Measurements from ENCODE around the gene ERGIC1.
"Not testable (repeated sequence)": the region's sequence is repeated elsewhere in the genome, so short reads cannot be mapped to it uniquely, and the experiment has no call there.

Gene ERGIC1

DNA sequence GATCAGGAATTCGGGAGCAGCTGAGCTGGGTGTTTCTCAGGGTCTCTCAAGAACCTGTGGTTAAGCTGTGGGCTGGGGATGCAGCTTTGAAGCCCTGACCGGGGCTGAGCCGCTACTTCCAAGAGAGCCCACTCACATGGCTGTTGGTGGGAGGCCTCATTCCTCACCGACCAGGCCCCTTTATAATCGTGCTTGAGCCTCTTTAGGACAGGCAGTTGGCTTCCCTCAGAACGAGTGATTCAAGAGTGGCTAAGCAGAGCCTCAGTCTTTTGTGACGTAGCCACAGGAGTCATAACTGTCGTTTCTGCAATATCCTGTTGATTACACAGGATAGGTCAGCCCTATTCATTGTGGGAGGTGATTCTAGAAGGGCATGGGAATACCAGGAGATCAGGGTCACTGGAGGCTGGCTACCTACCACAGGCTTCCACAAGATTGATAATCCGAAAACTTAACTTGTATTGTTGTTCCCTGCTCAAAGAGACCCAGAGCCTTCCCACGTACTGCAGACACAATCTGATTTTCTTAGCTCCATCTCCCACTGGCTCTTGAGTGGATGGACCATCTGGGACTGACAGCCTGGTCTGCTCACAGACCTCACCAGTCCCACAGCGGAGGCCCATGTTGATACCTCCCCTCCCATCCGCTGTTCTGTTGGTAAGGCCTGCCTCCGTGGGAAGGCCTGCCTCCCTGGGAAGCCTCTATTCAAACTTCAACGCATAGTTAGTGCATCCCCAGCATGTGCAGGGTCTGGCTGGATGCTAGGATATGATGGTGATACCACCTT lies 3.0 kb upstream of the ERGIC1 start:
- DNase-seq = no peak

DNA sequence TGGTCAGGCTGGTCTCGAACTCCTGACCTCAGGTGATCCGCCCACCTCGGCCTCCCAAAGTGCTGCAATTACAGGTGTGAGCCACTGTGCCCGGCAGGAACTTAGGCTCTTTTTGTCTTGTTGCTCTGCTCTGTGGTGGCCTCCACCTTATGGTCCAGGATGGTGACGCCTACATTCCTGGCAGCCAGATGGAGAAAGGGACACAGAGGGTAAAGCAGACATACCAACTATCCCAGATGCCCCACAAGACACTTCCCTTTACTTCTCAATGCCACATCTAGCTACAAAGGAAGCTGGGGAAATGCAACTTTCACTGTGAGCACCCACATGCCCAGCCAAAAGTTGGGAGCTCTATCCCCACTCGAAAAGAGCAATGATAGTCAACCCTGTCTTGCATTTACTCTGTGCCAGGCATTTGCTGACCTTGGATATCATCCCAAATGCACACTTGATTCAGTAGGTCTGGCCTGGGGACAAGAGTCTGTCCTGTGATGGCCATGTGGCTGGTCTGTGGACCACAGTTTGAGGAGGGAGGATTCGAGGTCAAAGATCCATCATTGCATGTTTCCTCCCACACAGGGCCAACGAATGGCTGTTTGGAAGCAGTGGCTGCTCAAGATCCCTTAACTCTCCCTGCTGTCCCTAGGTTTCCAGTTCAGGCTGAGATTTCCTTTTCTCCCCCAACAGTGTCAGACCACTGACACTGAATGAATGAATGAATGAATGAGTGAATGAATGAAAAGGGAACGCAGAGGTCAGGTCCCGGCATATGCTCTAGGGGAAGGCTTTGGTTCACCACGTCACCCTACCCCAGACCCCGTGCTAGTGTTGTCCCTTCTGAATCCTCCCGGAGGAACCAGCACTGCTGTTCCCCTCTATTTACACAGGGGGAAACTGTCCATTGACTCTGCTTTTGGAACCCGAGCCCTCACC lies 1.4 kb upstream of the ERGIC1 start:
- DNase-seq = no peak

DNA sequence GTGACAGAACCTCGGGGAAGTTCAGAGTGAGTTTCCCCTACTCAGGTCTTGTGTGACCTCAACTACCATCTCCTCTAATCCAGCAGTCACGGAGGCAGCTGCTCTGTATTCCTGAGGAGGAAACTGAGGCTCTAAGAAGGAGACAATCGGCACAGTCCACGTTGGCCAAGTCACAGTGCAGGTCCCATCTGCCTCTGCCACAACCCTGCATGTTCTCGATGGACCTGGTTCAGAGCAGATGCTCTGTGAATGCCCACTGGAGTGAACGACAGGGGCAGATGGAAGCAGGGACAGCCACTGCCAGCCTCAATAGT lies 722 bp upstream of the ERGIC1 start:
- no peak for DNase-seq

GRCh38 chr5:172834415-172835289 lies 601 bp downstream of the ERGIC1 start:
- DNase-seq = no peak

GRCh38 chr5:172835290-172835993 lies 1.4 kb downstream of the ERGIC1 start:
- no peak for DNase-seq

DNA sequence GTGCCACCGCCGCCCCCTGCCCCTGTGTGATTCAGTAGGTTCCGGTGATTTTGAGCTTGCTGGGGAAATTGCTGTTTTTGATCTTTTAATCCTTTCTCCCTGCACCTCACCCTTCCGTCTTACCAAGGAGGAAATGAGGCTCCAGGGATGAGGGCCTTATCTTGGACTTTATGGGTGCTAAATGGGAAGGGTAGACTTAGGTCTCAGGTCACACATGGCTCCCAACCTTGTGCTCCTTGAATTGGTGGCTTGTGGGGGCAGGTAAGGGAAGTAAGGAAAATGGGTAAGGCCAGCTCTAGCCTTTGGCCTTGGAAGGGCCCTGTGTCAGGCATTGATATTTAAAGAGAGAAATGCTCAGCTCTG lies 1.9 kb downstream of the ERGIC1 start:
- DNase-seq = no peak

GRCh38 chr5:172837640-172838039 lies 3.6 kb downstream of the ERGIC1 start:
- no peak for DNase-seq

DNA sequence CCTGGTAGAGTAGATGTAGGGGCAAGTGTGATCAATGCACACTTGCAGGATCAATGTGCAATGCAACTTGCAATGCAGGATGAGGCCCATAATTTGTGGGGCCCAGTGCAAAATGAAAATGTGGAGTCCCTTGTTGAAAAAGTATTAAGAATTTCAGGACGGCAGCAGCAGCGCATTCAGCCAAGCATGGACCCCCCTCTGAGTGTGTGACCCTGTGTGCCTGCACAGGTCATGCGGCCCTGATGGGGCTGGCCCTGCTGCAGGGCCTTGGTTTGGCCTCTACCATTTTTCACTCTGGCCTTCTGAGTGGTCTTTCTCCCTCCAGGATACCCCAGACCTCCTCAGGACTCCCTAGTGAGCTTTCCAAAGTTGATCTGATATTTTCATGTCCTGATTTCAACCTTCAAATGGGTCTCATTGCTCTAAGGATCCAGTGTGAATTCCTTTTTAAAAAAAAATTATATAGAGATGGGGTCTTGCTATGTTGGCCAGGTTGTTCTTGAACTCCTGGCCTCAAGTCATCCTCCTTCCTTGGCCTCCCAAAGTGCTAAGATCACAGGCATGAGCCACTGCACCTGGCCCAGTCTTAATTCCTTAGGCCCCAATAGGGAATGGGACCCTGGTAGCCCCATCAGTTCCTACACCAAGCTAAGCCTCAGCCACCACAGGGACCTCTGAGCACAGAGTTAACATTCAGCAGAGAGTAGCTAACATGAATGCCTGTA lies 4.3 kb downstream of the ERGIC1 start:
- DNase-seq = no peak

DNA sequence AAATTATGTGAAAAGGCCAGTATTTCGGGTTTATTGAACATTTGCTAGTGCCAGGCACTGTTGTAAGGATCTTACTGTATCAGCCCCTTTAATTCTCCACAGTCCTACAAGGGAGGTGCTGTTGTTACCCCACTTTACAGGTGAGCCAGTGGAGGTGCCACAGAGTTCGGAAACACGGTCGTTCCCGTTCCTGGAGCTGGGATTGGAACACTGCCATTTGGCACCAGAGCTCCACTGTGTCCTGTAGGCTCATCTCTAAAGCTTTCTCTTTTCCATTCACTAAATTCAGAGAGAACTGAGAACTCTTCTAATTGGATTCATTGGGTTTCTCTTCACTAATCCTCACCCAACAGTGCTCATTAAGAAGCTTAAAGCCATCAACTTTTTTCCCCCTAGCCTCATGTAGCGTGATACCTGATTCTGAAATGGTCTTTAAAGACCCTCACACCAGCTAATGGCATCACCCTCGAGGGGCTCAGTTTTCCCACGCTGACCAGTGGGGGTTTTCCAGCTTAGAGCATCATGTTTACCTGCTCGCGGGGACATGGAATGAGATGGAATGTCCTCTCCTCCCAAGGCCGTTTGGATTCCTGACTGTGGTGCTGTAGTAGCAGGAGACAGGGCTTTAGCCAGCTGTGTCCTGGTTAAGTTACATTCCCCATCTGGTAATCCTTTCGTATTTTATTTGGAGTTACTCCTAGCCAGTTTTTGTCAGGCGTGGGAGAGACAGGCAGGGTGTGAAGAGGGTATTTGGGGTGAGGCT lies 5.8 kb downstream of the ERGIC1 start:
- no peak for DNase-seq

GRCh38 chr5:172840432-172841154 lies 6.5 kb downstream of the ERGIC1 start:
- DNase-seq = no peak

DNA sequence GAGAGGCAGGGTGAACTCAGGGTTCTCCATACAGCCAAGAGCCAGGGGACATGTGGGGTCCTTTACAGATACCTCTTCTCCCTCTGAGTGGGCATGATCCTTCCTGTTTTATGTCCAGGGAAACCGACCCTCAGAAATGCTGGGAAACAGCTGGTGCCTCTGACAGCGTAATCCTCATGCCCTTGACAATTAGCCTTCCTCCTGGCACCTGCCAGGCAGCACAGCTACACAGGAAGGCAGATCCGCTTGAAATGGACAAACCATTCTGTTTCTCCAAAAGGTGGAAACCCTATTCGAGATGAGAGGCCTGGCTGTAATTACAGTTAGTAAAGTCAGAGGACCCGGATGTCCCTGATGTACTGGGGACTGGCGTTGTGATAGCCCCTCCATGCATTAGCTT lies 7.2 kb downstream of the ERGIC1 start:
- DNase-seq = no peak

DNA sequence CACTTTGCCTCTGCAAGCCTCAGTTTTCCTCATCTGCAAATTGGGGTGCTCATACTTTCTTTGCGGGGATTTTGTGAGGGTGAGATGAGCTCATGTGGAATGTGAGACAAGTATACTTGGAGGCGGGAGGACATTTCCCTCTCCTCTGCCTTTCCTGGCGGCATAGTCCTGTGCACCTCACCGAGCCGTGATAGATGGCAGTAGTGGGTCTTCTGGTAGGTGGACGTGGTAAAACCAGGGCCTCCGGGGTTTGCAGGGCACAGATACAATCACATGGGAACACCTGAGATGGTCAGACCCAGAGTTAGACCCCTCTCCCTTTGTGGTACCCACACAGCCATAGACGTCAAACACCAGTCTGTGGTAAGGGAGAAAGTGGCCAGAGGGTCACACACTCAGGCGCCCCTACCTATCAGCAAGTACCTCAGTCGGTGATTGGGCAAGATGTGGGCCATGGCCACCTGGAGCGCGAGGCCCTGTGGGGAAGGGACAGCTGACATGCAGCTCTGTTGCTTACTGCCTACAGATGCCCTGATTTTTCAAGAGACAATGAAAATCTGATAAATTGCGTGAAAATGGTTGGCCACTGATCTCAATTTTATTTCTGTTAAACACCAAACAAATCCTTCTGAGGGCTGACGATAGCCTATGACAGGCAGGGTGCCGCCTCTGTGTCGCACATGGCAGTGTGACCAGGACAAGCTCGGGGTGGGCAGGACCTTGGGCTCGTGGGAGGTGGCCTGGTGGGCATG lies 9.9 kb downstream of the ERGIC1 start:
- DNase-seq = no peak

- DNase-seq = no peak
Measured at GRCh38 chr5:172844577-172844838, 10.5 kb downstream of the ERGIC1 start.

DNA sequence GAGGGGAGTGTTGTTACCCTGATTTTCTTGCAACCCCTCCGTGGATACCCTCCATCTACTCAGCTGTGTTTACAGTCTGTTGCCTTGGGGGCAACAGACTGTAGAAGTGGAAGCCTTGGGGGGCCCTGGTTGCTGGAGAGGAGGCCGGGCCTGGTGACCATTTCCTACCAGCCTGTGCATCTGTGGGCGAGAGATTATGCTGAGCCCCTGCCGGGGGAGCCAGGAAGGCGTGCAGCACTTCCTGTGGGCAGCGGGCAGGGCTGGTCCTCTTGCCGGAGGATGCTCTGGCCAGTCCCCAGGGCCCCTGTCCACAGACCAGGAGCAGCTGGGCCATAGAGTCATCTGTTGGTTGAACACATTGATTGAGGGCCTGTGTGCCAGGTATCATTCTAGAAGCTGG lies 11.1 kb downstream of the ERGIC1 start:
- DNase-seq = no peak

DNA sequence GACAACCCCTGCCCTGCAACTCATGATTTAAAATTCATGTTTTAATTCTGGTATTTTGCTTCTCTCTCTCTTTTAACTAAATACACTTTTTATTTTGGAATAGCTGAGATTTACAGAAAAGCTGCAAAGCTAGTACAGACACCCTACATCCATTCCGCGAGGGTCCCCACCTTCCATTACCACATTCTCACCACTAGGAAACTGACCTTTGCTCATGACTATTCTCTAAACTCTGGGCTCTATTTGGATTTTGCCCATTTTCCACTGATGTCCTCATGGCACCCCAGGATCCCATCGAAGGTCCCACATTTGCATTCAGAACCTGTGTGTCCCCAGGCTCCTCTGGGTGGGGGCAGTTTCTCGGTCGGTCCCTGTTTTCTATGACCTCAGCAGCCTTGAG lies 11.5 kb downstream of the ERGIC1 start:
- no peak for DNase-seq

GRCh38 chr5:172846249-172846648 lies 12.2 kb downstream of the ERGIC1 start:
- DNase-seq = no peak

DNA sequence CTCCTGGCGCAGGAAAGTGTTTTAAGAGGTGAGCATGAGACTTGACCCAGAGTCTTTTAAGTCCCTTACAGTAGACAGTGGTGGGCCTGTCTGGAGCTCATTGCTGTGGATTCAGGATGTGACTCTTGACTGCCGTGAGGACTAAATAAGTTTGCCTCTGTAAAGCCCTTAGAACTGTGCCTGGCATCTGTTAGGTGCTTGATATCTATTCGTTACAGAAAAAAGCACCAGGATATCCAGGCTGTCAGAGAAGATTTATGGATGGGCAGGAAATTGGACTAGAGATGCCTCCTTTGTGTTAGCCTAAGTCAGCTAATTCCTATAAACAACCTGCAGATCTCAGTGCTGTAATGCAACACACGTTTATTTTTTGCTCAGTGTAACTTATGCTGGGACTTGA lies 12.6 kb downstream of the ERGIC1 start:
- no peak for DNase-seq

DNA sequence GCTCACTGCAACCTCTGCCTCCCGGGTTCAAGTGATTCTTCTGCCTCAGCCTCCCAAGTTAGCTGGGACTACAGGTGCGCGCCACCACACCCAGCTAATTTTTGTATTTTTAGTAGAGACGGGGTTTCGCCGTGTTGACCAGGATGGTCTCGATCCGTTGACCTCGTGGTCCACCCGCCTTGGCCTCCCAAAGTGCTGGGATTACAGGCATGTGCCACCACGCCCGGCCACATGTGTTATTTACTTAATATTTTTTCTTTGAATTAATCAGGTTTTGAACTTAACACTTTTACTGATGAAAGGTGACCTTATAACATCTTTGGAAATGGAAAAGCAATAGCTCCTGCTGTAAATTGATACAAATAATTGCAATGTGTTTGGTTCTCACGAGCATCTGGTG lies 13.5 kb downstream of the ERGIC1 start:
- not testable (repeated sequence) for DNase-seq

- no peak for DNase-seq
Measured at GRCh38 chr5:172848419-172848818, 14.4 kb downstream of the ERGIC1 start.

All from NCI-H2107 (cell line).